HG03442 (cell line): Measurements from ENCODE around the gene CISTR.
"Not testable (repeated sequence)": the region's sequence is repeated elsewhere in the genome, so short reads cannot be mapped to it uniquely, and the experiment has no call there.

Experiments used
- ATAC-seq: cut with Tn5 transposase; IDR thresholded peaks from one replicate; pipeline ENCODE4 v1.9.1; 2021; ENCODE audit warnings: mild to moderate bottlenecking, moderate library complexity; ENCODE audit not compliant: unreplicated experiment

CISTR gene

GRCh38 chr12:53725824-53726223, 26.0 kb downstream of the CISTR start:
- no peak for ATAC-seq

- no peak for ATAC-seq
These were observed 29.2 kb downstream of the CISTR start for GRCh38 chr12:53722450-53723041.

- no peak for ATAC-seq
These were observed 30.8 kb downstream of the CISTR start for GRCh38 chr12:53720946-53721345.

- no peak for ATAC-seq
These were observed 32.1 kb downstream of the CISTR start for GRCh38 chr12:53719649-53720048.

- ATAC-seq = not testable (repeated sequence)
These were observed 33.2 kb downstream of the CISTR start for GRCh38 chr12:53718567-53718966.

GRCh38 chr12:53717319-53717718, 34.5 kb downstream of the CISTR start:
- ATAC-seq = no peak

- no peak for ATAC-seq
These were observed 37.8 kb downstream of the CISTR start for GRCh38 chr12:53714004-53714403.

GRCh38 chr12:53713516-53713915, 38.3 kb downstream of the CISTR start:
- no peak for ATAC-seq

GRCh38 chr12:53712059-53712643, 39.6 kb downstream of the CISTR start:
- no peak for ATAC-seq

GRCh38 chr12:53710091-53710490, 41.7 kb downstream of the CISTR start:
- no peak for ATAC-seq

- no peak for ATAC-seq
These were observed 42.1 kb downstream of the CISTR start for GRCh38 chr12:53709671-53710070.

- no peak for ATAC-seq
These were observed 45.7 kb downstream of the CISTR start for GRCh38 chr12:53706080-53706479.

GRCh38 chr12:53703756-53704155, 48.0 kb downstream of the CISTR start:
- no peak for ATAC-seq

GRCh38 chr12:53701518-53702264, 50.1 kb downstream of the CISTR start:
- ATAC-seq = peak; percentile 64

GRCh38 chr12:53700567-53700966, 51.2 kb downstream of the CISTR start:
- no peak for ATAC-seq

GRCh38 chr12:53699678-53700025, 52.1 kb downstream of the CISTR start:
- no peak for ATAC-seq

- ATAC-seq = no peak
These were observed 52.7 kb downstream of the CISTR start for GRCh38 chr12:53698948-53699677.

- no peak for ATAC-seq
These were observed 55.0 kb downstream of the CISTR start for GRCh38 chr12:53696655-53697331.
